Parathyroid adenoma (tissue), 2 donors: Measurements from ENCODE around the gene PHF21B.

Source experiments
- H2AFZ ChIP-seq: fragments of 300-600 bp; sonication (generic); one replicate; pipeline ENCODE4 v1.7.0; 2017; ENCODE audit warnings: antibody characterized with exemption, mild to moderate bottlenecking
- H3K27ac ChIP-seq: fragments of 300-600 bp; sonication (generic); one replicate; pipeline ENCODE4 v1.7.0; 2017
- H3K27me3 ChIP-seq: fragments of 300-600 bp; sonication (generic); one replicate; pipeline ENCODE4 v1.7.0; 2017; ENCODE audit warnings: low read length; ENCODE audit not compliant: control insufficient read depth, insufficient read depth
- H3K36me3 ChIP-seq: fragments of 300-600 bp; sonication (generic); one replicate; pipeline ENCODE4 v1.7.0; 2017; ENCODE audit warnings: low read length; ENCODE audit not compliant: control insufficient read depth, insufficient read depth
- H3K4me1 ChIP-seq: fragments of 300-600 bp; sonication (generic); one replicate; pipeline ENCODE4 v1.7.0; 2017; ENCODE audit warnings: control low read depth
- H3K4me2 ChIP-seq: fragments of 300-600 bp; sonication (generic); one replicate; pipeline ENCODE4 v1.7.0; 2017; ENCODE audit warnings: low read length
- H3K4me3 ChIP-seq: fragments of 300-600 bp; sonication (generic); one replicate; pipeline ENCODE4 v1.7.0; 2017; ENCODE audit warnings: low read depth, low read length
- H3K79me2 ChIP-seq: fragments of 300-600 bp; sonication (generic); one replicate; pipeline ENCODE4 v1.7.0; 2017; ENCODE audit warnings: control low read depth
- H3K9ac ChIP-seq: fragments of 300-600 bp; sonication (generic); one replicate; pipeline ENCODE4 v1.7.0; 2017; ENCODE audit warnings: mild to moderate bottlenecking
- H3K9me3 ChIP-seq: fragments of 300-600 bp; sonication (generic); one replicate; pipeline ENCODE4 v1.7.0; 2017; ENCODE audit warnings: low read length; ENCODE audit not compliant: control insufficient read depth
- TF ChIP-seq, protein P1 (sequence below): fragments of 300-600 bp; sonication (generic); IDR thresholded peaks from one replicate; pipeline ENCODE4 v1.7.0; 2017; ENCODE audit warnings: antibody characterized with exemption, mild to moderate bottlenecking
- donor health status: primary hyperparathyroidism.

Gene PHF21B

DNA sequence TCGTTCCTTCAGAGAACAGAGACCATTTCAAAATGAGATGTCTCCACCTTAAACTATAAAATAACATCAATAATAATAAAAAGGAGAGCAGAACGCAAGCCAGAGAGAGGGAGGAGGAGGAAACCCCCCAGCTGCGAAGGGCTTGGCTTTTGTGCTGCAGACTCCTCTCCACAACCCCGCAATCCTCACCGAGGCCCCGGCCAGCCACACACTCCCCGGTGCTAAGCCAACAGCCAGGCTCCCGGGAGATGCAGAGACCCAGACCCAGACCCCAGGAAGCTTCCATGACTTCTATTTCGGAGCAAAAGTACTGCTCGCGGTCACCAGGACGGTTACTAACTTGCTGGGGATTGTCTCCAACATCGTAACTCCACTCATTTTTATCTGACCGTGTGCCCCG lies 10.6 kb downstream of the PHF21B start:
- Histone ChIP-seq H3K4me2 (no peak overlapping the region), H3K9me3 (no peaks in the 10 kb centered on the region), H3K9ac (no peak overlapping the region), H3K4me3 (no peak overlapping the region), H3K4me1 (no peaks in the 10 kb centered on the region), H3K79me2 (peaks cover 38% of the 10 kb centered on the region), H3K27ac (no peak overlapping the region), H2AFZ (no peak overlapping the region), H3K27me3 (no peaks in the 10 kb centered on the region), H3K36me3 (no peaks in the 10 kb centered on the region)
- TF ChIP-seq, protein P1, sequence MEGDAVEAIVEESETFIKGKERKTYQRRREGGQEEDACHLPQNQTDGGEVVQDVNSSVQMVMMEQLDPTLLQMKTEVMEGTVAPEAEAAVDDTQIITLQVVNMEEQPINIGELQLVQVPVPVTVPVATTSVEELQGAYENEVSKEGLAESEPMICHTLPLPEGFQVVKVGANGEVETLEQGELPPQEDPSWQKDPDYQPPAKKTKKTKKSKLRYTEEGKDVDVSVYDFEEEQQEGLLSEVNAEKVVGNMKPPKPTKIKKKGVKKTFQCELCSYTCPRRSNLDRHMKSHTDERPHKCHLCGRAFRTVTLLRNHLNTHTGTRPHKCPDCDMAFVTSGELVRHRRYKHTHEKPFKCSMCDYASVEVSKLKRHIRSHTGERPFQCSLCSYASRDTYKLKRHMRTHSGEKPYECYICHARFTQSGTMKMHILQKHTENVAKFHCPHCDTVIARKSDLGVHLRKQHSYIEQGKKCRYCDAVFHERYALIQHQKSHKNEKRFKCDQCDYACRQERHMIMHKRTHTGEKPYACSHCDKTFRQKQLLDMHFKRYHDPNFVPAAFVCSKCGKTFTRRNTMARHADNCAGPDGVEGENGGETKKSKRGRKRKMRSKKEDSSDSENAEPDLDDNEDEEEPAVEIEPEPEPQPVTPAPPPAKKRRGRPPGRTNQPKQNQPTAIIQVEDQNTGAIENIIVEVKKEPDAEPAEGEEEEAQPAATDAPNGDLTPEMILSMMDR = no peak

DNA sequence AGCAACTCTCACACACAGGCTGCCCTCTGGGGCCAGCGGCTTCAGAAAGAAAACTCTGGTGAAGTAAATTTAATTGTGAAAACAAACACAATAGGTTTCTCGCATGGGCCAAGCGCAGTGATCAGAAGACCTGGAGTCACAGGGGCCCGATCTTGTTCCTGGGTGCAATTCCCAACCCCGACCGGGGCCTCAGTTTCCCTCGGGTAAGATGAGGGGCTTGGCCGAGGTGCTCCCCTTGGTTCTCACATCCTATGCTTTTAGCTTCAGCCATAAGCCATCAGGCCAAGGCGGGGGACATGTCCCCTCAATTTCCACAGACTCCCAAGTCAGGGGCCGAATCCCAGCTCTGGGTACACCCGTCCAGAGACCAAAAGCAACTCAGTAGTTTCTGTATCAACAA lies 11.5 kb downstream of the PHF21B start:
- H3K9ac ChIP-seq = no peak overlapping the region
- no peak overlapping the region for H3K4me2 ChIP-seq
- peaks cover 39% of the 10 kb centered on the region for H3K79me2 ChIP-seq
- TF ChIP-seq, protein P1 = no peak
- H3K9me3 ChIP-seq = no peaks in the 10 kb centered on the region
- no peak overlapping the region for H2AFZ ChIP-seq
- no peak overlapping the region for H3K27ac ChIP-seq
- H3K4me3 ChIP-seq = no peak overlapping the region
- H3K27me3 ChIP-seq = no peaks in the 10 kb centered on the region
- H3K4me1 ChIP-seq = no peaks in the 10 kb centered on the region
- no peaks in the 10 kb centered on the region for H3K36me3 ChIP-seq

DNA sequence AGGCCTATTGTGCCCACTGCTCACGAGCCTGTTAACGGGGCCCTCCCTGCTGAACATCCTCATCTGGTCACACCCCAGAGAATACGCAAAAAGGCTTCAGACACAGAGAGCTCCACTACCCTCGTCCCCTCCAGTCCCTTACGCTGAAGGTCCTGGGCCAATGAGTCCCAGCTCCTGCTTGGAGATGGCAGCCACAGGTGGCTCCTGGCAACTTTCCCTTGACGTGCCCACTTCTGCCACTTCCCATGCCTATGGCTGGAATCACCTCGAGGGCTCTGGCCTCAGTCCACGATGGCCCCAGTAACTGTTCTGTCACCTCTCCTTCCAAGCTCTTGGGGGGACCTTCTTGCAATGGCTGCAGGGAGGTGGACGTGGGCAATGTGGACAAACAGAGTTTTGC lies 12.7 kb downstream of the PHF21B start:
- no peaks in the 10 kb centered on the region for H3K27me3 ChIP-seq
- no peak overlapping the region for H3K4me2 ChIP-seq
- H3K4me3 ChIP-seq = no peak overlapping the region
- H2AFZ ChIP-seq = no peak overlapping the region
- no peaks in the 10 kb centered on the region for H3K36me3 ChIP-seq
- H3K79me2 ChIP-seq = peaks cover 31% of the 10 kb centered on the region
- H3K9ac ChIP-seq = no peak overlapping the region
- no peak overlapping the region for H3K27ac ChIP-seq
- no peaks in the 10 kb centered on the region for H3K9me3 ChIP-seq
- TF ChIP-seq, protein P1 = no peak
- no peaks in the 10 kb centered on the region for H3K4me1 ChIP-seq

DNA sequence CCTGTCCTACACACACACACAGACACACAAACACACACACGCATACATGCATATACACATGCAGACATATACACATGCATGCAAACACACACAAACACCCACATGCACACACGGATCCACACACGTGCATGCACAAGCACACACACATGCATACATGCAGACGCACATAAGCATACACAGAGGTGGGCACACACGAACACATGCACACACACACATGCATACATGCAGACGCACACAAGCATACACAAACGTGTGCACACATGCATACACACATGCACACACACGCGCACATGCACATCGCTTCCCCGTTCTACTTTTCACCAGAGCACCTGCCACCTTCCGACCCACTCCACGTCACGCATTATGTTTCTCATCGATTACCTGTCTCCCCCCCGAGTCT lies 13.2 kb downstream of the PHF21B start:
- H3K4me1 ChIP-seq = no peaks in the 10 kb centered on the region
- no peaks in the 10 kb centered on the region for H3K36me3 ChIP-seq
- no peak overlapping the region for H2AFZ ChIP-seq
- no peak overlapping the region for H3K27ac ChIP-seq
- TF ChIP-seq, protein P1 = no peak
- H3K79me2 ChIP-seq = peaks cover 31% of the 10 kb centered on the region
- H3K4me2 ChIP-seq = no peak overlapping the region
- H3K27me3 ChIP-seq = no peaks in the 10 kb centered on the region
- no peak overlapping the region for H3K9ac ChIP-seq
- H3K9me3 ChIP-seq = no peaks in the 10 kb centered on the region
- H3K4me3 ChIP-seq = no peak overlapping the region

DNA sequence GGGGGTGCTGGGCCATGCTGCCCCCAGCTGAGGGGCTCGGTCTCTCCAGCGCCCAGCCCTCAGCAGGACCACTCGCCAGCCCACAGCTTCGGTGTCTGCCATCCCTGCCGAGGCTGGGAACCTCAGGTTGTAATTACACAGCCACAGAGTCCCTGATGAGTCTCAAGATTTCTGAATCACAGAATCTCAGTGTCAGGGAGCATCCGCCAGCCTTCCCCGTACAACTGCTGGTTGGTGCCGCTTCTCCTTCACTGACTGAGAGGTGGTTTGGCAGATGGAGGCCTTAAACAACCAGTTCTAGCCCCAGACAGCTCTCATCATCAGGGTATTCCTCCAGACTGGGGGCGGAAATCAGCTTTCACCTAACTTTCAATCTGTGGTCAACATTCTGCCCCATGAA lies 13.7 kb downstream of the PHF21B start:
- Histone ChIP-seq H3K4me1 (no peaks in the 10 kb centered on the region), H3K79me2 (peaks cover 34% of the 10 kb centered on the region), H3K4me3 (no peak overlapping the region), H3K9me3 (no peaks in the 10 kb centered on the region), H3K9ac (no peak overlapping the region), H2AFZ (no peak overlapping the region), H3K27ac (no peak overlapping the region), H3K27me3 (no peaks in the 10 kb centered on the region), H3K4me2 (no peak overlapping the region), H3K36me3 (no peaks in the 10 kb centered on the region)
- TF ChIP-seq, protein P1 = no peak
